Subcutaneous adipose tissue (tissue), 4 donors: ENCODE measurements around the gene DLEC1. TPM values are rescaled to one million over a fixed set of nuclear protein-coding genes. Genes with fewer than 3 reads are reported as not detected.

ENCODE experiments used
- CTCF ChIP-seq: fragments of 450-650 bp; IDR thresholded peaks from one replicate; pipeline ENCODE4 v1.5.1; 2016; ENCODE audit warnings: low read depth, mild to moderate bottlenecking, control low read depth, antibody characterized with exemption, moderate library complexity
- total RNA-seq, 4 donors: library from RNA; depleted of rRNA; stranded (reverse); fragments of >200 nt; gene quantifications; one replicate each; pipeline ENCODE4 v1.1.0, GENCODE V29; 2016

Gene DLEC1
- total RNA-seq, 4 donors from 2014 or later, result 0.85 to 1.3 (median 1.2) TPM

GRCh38 chr3:38109580-38110313 is 70.7 kb downstream of the DLEC1 start:
- TF ChIP-seq CTCF, result no peak

GRCh38 chr3:38110314-38111050 is 71.5 kb downstream of the DLEC1 start:
- TF ChIP-seq CTCF, result no peak

- TF ChIP-seq CTCF, result no peak
These were observed 72.2 kb downstream of the DLEC1 start for GRCh38 chr3:38111201-38111600.

GRCh38 chr3:38111696-38112377 is 72.8 kb downstream of the DLEC1 start:
- no peak for TF ChIP-seq CTCF

- no peak for TF ChIP-seq CTCF
These were observed 73.4 kb downstream of the DLEC1 start for GRCh38 chr3:38112378-38112761.

- TF ChIP-seq CTCF, result no peak
These were observed 75.3 kb downstream of the DLEC1 start for GRCh38 chr3:38114052-38114874.
